Renal cortical epithelial cell (primary cell): ENCODE results near the gene ITPR2. TPM values are rescaled to one million over a fixed set of nuclear protein-coding genes. Genes with fewer than 3 reads are reported as not detected.
"Not testable (repeated sequence)": the region's sequence is repeated elsewhere in the genome, so short reads cannot be mapped to it uniquely, and the experiment has no call there.

Experiments
- DNase-seq: peaks from one replicate; pipeline ENCODE4 v3.0.0-alpha.2; 2011; ENCODE audit warnings: low read depth
- total RNA-seq: library from RNA; depleted of rRNA; stranded (reverse); fragments of >200 nt; gene quantifications from 2 replicates; pipeline ENCODE4 v1.2.3, GENCODE V29; 2014

The ITPR2 gene
- total RNA-seq, 1 donor from 2014 or later = 51.6 TPM

GRCh38 chr12:26789731-26790644 is 43.0 kb downstream of the ITPR2 start:
- no peak for DNase-seq

GRCh38 chr12:26786865-26787514 is 46.0 kb downstream of the ITPR2 start:
- DNase-seq = peak; percentile 83

GRCh38 chr12:26786491-26786864 is 46.5 kb downstream of the ITPR2 start:
- no peak for DNase-seq

DNA sequence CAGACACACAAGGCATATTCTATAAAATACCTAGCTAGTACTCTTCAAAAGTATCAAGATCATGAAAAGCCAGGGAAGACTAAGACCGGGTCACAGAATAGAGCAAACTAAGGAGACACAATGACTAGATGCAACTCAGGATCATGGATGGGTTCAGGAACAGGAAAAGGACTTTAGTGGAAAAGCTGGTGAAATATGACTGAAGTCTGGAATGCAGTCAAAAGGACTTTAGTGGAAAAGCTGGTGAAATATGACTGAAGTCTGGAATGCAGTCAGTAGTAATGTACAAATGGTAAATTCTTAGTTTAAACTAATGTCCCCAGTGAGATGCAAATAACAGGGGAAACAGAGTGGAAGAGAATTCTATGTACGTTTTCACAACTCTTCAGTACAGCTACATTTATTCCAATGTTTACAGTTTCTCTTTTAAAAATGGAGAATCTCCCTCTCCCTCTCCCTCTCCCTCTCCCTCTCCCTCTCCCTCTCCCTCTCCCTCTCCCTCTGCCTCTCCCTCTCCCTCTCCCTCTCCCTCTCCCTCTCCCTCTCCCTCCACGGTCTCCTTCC is 49.1 kb downstream of the ITPR2 start:
- not testable (repeated sequence) for DNase-seq

DNA sequence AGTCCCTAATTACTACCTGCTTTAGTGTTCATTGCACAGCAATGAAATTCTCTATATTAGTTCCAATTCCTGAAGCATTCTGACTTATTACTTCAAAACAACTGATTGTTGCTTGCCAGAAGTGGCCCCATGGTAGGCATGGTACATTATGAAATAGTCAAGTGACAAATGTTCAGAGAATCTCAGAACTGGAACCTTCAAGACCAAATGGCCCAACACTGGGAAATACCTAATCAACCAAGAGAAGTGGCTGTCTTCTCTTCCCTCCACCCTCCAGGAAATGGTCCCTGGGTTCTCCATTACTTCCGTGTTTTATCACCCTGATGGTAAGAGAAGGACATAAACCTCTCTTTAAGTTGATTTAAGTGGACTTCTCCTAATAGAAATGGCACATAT is 49.9 kb downstream of the ITPR2 start:
- DNase-seq = no peak

GRCh38 chr12:26782372-26783130 is 50.4 kb downstream of the ITPR2 start:
- no peak for DNase-seq

GRCh38 chr12:26780656-26781055 is 52.3 kb downstream of the ITPR2 start:
- DNase-seq = not testable (repeated sequence)

- DNase-seq = not testable (repeated sequence)
Measured at GRCh38 chr12:26778173-26778775, 54.7 kb downstream of the ITPR2 start.

DNA sequence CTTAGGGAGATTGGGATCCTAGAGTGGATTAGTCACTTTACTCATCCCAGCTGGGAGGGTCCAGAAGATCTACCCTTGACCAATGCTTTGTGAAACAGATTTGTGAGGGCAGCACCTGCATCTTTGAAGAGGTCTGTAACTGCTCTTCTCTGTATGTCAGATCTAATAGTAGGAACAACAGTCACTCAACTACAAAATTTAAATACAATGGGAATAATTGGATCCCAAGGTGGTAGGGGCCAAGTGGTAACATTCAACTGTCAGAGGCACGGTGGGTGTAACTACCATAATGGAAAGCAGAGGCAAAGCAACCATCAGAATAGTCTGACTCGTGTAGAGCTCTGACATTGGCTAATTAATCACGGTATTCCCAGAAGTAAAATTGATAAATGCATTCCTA is 55.8 kb downstream of the ITPR2 start:
- DNase-seq = no peak

GRCh38 chr12:26775991-26776390 is 57.0 kb downstream of the ITPR2 start:
- DNase-seq = not testable (repeated sequence)

DNA sequence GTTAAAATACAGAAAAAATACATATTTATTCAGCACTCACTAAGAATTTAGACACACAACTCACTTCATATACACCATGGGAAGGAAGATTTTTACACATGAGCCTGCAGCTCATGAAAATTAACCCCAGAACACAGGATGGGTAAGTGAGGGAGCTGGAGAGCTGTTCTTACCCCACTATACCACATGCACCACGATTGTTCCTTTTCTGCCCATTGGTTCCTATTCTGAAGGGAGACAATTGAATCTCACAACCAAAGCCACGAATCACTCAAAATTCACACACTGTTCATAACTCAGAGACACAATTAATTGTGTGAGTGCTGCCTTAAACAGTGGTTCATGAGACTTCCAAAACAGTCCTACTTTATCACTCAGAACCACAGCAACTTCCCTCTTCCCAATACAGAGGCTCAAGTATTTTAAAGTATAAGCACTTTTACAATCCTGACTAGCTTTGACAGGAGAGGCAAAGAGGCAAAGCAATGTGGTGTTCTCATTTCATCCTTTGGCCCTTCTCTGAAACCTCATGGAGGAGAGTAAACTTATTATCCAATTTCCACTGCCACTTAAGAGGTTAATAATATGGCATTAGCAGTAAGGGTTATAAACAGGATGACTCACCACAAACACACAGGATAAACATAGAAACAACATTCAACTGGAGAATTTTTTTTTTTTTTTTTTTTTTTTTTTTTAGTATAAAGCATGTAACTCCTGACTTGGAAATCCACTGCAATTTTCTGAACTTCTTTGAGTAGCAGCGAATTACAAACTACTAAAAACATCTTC is 59.5 kb downstream of the ITPR2 start:
- no peak for DNase-seq

GRCh38 chr12:26771861-26772260 is 61.1 kb downstream of the ITPR2 start:
- no peak for DNase-seq

GRCh38 chr12:26770239-26771070 is 62.5 kb downstream of the ITPR2 start:
- peak; percentile 64 for DNase-seq

- DNase-seq = no peak
Measured at GRCh38 chr12:26769611-26770010, 63.4 kb downstream of the ITPR2 start.

GRCh38 chr12:26768611-26769603 is 64.1 kb downstream of the ITPR2 start:
- DNase-seq = peak; percentile 90

GRCh38 chr12:26767865-26768264 is 65.1 kb downstream of the ITPR2 start:
- no peak for DNase-seq

DNA sequence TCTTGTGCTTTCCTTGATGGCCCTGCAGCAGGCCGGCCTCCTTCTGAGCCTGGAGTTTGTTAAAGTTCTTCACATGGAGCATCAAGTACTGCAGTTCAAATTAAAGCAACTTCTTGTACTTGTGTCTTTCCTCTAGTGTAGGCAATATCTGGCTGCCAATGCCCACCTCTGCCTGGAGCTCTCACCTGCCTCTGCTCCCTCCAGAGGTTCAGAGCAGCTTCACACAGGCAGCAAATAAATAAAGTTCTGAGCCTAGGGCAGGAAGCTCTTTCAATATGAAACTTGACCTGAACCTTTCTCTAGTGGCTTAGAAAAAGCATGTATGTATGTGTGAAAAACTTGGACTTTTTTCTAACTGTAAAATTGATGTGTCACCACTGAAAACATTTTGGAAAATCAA is 65.9 kb downstream of the ITPR2 start:
- no peak for DNase-seq

DNA sequence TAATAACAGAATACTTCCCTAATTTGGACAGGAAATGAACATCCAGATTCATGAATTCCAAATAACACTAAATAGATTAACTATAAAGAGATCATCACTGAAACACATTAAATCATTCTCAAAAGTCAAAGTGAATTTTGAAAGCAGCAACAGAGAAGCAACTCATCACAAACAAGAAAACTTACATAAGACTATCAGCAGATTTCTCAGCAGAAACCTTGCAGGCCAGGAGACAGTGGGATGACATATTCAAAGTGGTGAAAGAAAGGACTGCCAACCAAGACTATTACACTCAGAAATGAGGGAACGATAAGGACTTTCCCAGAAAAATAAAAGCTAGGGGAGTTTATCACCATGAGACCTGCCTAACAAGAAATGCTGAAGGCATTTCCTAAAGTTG is 70.8 kb downstream of the ITPR2 start:
- no peak for DNase-seq

- no peak for DNase-seq
Measured at GRCh38 chr12:26761775-26762174, 71.2 kb downstream of the ITPR2 start.
